Measurements from ENCODE around the gene MED9. TPM values are rescaled to one million over a fixed set of nuclear protein-coding genes. Genes with fewer than 3 reads are reported as not detected.
A peak's percentile ranks its signal among the peaks of the same experiment; 100 is the strongest.

MED9 gene
- total RNA-seq, 3 donors from 2014 or later, result 17.9 to 23.1 (median 20.3) TPM

DNA sequence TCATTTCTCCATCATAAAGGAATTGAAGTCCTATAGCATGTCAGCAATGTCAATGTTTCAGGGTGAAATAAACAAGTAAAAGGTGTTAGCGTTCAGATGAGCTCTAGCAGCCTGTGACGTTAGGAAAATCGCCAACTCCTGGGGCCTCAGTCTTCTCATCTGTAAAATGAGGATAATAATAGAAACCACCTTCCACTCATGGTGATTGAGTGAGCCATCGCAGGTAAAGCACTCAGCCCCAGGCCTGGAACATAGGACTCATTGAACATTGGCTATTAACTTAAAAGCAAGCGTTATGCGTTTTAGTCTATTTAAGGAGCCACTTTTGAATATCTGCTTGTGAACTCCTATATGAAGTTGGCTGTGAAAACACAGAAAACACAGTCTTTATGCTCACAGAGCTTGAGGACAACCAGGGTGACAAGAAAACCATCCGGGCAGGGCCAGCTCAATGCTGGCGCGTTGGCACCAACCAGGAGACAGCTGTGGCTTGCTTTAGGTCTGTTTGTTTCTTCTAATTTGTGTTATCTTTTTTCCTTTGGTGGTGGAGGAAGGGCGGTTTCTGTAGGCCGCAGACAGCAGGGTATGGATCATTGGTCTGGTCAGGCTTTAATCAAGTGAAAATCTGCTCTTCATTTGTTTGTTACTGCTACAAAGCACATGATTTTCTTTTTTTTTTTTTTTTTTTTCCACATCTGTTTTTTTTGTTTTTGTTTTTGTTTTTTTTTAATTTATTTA, 35.7 kb upstream of the MED9 start:
- ATAC-seq, result no peak
- intact Hi-C loops (cut with DNase I, micrococcal nuclease), result no loop called here
- Histone ChIP-seq H3K9me3 (no peaks in the 10 kb centered on the region), H3K36me3 (ENCODE audit: low read depth) (no peaks in the 10 kb centered on the region), H3K4me1 (ENCODE audit: low read depth) (peaks cover 2% of the 10 kb centered on the region), H3K4me3 (no peak overlapping the region)
- TF ChIP-seq, protein P1, sequence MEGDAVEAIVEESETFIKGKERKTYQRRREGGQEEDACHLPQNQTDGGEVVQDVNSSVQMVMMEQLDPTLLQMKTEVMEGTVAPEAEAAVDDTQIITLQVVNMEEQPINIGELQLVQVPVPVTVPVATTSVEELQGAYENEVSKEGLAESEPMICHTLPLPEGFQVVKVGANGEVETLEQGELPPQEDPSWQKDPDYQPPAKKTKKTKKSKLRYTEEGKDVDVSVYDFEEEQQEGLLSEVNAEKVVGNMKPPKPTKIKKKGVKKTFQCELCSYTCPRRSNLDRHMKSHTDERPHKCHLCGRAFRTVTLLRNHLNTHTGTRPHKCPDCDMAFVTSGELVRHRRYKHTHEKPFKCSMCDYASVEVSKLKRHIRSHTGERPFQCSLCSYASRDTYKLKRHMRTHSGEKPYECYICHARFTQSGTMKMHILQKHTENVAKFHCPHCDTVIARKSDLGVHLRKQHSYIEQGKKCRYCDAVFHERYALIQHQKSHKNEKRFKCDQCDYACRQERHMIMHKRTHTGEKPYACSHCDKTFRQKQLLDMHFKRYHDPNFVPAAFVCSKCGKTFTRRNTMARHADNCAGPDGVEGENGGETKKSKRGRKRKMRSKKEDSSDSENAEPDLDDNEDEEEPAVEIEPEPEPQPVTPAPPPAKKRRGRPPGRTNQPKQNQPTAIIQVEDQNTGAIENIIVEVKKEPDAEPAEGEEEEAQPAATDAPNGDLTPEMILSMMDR (IDR thresholded peaks at IDR 0.05), result no peak
- DNase-seq, result no peak

DNA sequence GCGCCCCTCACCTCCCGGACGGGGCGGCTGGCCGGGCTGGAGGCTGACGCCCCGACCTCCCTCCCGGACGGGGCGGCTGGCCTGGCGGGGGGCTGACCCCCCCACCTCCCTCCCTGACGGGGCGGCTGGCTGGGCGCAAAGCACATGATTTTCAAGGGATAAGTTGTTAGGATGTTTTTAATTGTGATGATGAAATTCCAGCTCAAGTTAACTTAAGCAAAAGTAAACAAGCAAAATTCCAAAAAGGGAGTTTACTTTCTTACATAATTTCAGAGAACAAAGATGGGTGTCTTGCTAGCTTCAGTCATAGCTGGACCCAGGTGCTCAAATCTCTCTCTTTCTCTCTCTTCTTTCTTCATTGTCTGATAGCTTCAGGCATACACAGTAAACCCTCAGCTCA, 33.6 kb upstream of the MED9 start:
- H3K4me3 ChIP-seq, result no peak overlapping the region
- H3K4me1 ChIP-seq (ENCODE audit: low read depth), result peaks cover 2% of the 10 kb centered on the region
- H3K36me3 ChIP-seq (ENCODE audit: low read depth), result no peaks in the 10 kb centered on the region
- no peak for DNase-seq
- H3K9me3 ChIP-seq, result no peaks in the 10 kb centered on the region
- no peak for ATAC-seq
- intact Hi-C loops (cut with DNase I, micrococcal nuclease), result no loop called here
- TF ChIP-seq, protein P1 (IDR thresholded peaks at IDR 0.05), result no peak

DNA sequence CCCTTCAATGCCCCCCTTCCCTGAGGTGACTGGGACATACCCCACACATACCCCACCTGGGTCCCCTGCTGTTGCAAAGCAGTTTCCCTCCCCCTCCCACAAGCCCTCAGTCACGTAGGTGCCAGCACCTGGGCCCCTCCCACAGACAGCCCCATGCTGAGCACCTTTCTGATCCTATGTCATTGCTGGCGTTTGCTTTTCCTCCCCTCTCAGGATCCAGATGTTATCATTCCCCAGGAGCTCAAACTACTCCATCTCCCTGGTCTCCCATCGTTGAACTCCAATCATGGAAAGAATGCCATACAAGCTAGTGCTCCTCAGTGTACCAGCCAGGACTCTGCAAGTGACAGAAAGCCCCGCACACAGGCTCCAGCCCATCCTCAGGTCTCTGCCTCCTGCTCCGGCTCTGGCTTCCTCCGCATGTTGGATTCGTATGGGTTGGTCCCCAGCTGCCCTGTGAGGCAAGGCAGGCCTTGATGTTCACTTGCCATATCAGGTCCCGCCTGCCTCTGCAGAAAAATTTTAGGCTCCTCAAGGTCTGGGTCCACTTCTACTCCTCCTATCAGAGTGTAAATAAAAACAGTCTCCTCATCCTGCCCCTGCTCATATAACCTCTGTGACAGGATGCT, 31.4 kb upstream of the MED9 start:
- H3K4me1 ChIP-seq (ENCODE audit: low read depth), result no peaks in the 10 kb centered on the region
- intact Hi-C loops (cut with DNase I, micrococcal nuclease), result no loop called here

DNA sequence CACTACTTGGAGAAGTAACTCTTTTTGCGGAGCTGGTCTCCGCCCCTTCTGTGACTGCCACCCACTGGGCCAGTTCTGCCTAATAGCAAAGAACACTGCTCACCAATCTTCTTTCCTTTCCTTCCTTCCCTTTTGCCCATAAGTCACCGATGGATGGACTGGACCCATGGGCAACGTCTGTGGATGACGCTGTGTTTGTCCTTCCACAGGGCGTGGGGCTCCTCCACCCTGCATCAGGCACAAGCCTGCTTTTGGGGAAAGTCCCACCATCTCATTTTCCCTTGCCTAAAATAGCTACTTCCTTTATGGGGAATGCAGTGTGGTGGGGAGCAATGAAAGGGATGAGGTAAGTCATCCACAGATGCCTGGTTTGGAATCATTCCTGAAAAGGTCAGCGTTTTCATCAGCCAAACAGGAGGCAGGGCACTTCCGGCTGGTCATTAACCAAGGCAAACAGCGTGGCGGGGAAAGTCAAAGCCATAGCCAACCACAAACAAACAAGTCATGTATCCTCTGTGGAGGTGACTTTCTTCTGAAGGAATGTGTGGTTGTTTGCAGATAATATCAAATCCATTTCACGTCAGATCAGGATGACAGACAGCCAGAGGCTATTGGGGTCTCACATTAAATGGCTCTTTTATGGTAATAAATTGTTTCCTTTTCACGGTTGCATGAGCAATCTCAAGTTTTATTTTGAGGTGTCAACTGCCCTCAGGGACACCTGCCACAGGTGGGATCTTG, 30.7 kb upstream of the MED9 start:
- Histone ChIP-seq H3K4me1 (ENCODE audit: low read depth) (no peaks in the 10 kb centered on the region), H3K9me3 (no peaks in the 10 kb centered on the region), H3K36me3 (ENCODE audit: low read depth) (no peaks in the 10 kb centered on the region), H3K4me3 (no peak overlapping the region)
- TF ChIP-seq, protein P1 (IDR thresholded peaks at IDR 0.05), result no peak
- DNase-seq, result peak in 1 of 3 donors; percentile 35
- peak; percentile 77 for ATAC-seq
- intact Hi-C loops (cut with DNase I, micrococcal nuclease), result no loop called here

More for the DNA sequence above, 31.4 kb upstream of the MED9 start:
- TF ChIP-seq, protein P1 (IDR thresholded peaks at IDR 0.05), result no peak
- no peak for ATAC-seq
- DNase-seq, result no peak
- H3K9me3 ChIP-seq, result no peaks in the 10 kb centered on the region
- no peak overlapping the region for H3K4me3 ChIP-seq
- no peaks in the 10 kb centered on the region for H3K36me3 ChIP-seq (ENCODE audit: low read depth)

DNA sequence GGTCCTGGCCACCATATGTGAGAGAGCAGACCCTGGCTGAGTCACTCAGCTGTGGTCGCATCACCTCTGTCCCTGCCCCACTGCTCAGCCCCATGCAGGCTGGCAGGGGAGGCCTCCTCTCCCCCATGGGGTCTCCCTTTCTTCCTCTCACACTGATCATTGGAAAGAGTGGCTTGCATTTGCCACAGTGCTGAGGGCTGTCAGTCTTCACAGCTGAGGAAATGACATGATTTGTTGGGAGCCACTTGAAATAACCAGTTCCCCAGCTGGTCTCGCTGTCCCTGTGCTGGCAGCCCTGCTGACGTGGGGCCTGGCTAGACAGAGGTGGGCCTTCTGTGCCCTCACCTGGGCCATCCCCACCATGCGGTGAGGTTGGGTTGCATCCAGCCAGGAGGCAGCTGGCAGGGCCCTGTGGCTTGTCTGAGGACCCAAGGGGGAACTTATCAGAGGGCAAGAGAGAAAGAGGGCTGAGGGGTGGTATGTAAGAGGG, 30.1 kb upstream of the MED9 start:
- intact Hi-C loops (cut with DNase I, micrococcal nuclease), result no loop called here
- H3K4me1 ChIP-seq (ENCODE audit: low read depth), result no peaks in the 10 kb centered on the region
- H3K36me3 ChIP-seq (ENCODE audit: low read depth), result no peaks in the 10 kb centered on the region
- no peak for ATAC-seq
- DNase-seq, result no peak
- no peak overlapping the region for H3K4me3 ChIP-seq
- TF ChIP-seq, protein P1 (IDR thresholded peaks at IDR 0.05), result no peak
- H3K9me3 ChIP-seq, result no peaks in the 10 kb centered on the region
